Endothelial cell (in vitro differentiated cells): ENCODE measurements around the gene VWA5B1. TPM values are rescaled to one million over a fixed set of nuclear protein-coding genes. Genes with fewer than 3 reads are reported as not detected.

ENCODE experiments used
- DNase-seq: peaks from one replicate; pipeline ENCODE4 v3.0.0; 2021; ENCODE audit warnings: low spot score
- H3K27ac Mint-ChIP-seq: one replicate; pipeline ENCODE4 v1.8.0; 2021; ENCODE audit warnings: mixed read lengths, inconsistent platforms; ENCODE audit not compliant: unreplicated experiment
- H3K27me3 Mint-ChIP-seq: one replicate; pipeline ENCODE4 v1.8.0; 2021; ENCODE audit warnings: mild to moderate bottlenecking, moderate library complexity, mixed read lengths, inconsistent platforms; ENCODE audit not compliant: unreplicated experiment
- H3K36me3 Mint-ChIP-seq: one replicate; pipeline ENCODE4 v1.8.0; 2021; ENCODE audit warnings: mild to moderate bottlenecking, low read depth, mixed read lengths, inconsistent platforms; ENCODE audit not compliant: unreplicated experiment
- H3K4me1 Mint-ChIP-seq: one replicate; pipeline ENCODE4 v1.8.0; 2021; ENCODE audit warnings: mild to moderate bottlenecking, mixed read lengths, inconsistent platforms; ENCODE audit not compliant: unreplicated experiment
- H3K4me3 Mint-ChIP-seq: one replicate; pipeline ENCODE4 v1.8.0; 2021; ENCODE audit warnings: mild to moderate bottlenecking, mixed read lengths, inconsistent platforms; ENCODE audit not compliant: unreplicated experiment
- H3K9me3 Mint-ChIP-seq: one replicate; pipeline ENCODE4 v1.8.0; 2021; ENCODE audit warnings: mixed read lengths, inconsistent platforms; ENCODE audit not compliant: unreplicated experiment
- CTCF ChIP-seq: fragments of 200-600 bp; sonication (generic); IDR thresholded peaks from one replicate; pipeline ENCODE4 v1.5.0; 2021; ENCODE audit warnings: antibody characterized with exemption; ENCODE audit not compliant: unreplicated experiment
- total RNA-seq: library from RNA; stranded (reverse); fragmentation: NEBNext Ultra II Directional; extraction: Animal tissue kit (Norgen Biotek cat#: 25700); gene quantifications from one replicate; pipeline ENCODE4 v1.2.1, GENCODE V29; 2021; ENCODE audit not compliant: unreplicated experiment

The VWA5B1 gene
- total RNA-seq, 1 donor from 2014 or later: not detected

- H3K36me3 Mint-ChIP-seq: no peaks in the 10 kb centered on the region
- peak; percentile 86 for TF ChIP-seq CTCF
- DNase-seq: peak; percentile 89
- H3K4me1 Mint-ChIP-seq: no peaks in the 10 kb centered on the region
- H3K4me3 Mint-ChIP-seq: no peak overlapping the region
- peaks cover 14% of the 10 kb centered on the region for H3K27me3 Mint-ChIP-seq
- no peaks in the 10 kb centered on the region for H3K9me3 Mint-ChIP-seq
- H3K27ac Mint-ChIP-seq: no peak overlapping the region
These were observed 71.2 kb downstream of the VWA5B1 start for GRCh38 chr1:20361805-20362381.

- Mint-ChIP-seq H3K27ac (no peak overlapping the region), H3K4me1 (no peaks in the 10 kb centered on the region), H3K36me3 (no peaks in the 10 kb centered on the region), H3K4me3 (no peak overlapping the region), H3K27me3 (peaks cover 19% of the 10 kb centered on the region), H3K9me3 (no peaks in the 10 kb centered on the region)
- no peak for DNase-seq
- TF ChIP-seq CTCF: no peak
These were observed 72.2 kb downstream of the VWA5B1 start for GRCh38 chr1:20362856-20363255.

GRCh38 chr1:20365421-20366055 lies 74.9 kb downstream of the VWA5B1 start:
- no peak for DNase-seq
- no peak overlapping the region for H3K27ac Mint-ChIP-seq
- no peak overlapping the region for H3K4me3 Mint-ChIP-seq
- TF ChIP-seq CTCF: no peak
- H3K9me3 Mint-ChIP-seq: no peaks in the 10 kb centered on the region
- no peaks in the 10 kb centered on the region for H3K4me1 Mint-ChIP-seq
- no peaks in the 10 kb centered on the region for H3K36me3 Mint-ChIP-seq
- H3K27me3 Mint-ChIP-seq: peaks cover 19% of the 10 kb centered on the region

- no peak overlapping the region for H3K4me3 Mint-ChIP-seq
- TF ChIP-seq CTCF: no peak
- H3K27me3 Mint-ChIP-seq: peaks cover 19% of the 10 kb centered on the region
- H3K27ac Mint-ChIP-seq: no peak overlapping the region
- no peaks in the 10 kb centered on the region for H3K4me1 Mint-ChIP-seq
- no peaks in the 10 kb centered on the region for H3K9me3 Mint-ChIP-seq
- no peak for DNase-seq
- H3K36me3 Mint-ChIP-seq: no peaks in the 10 kb centered on the region
These were observed 75.4 kb downstream of the VWA5B1 start for GRCh38 chr1:20366056-20366462.

GRCh38 chr1:20366463-20367115 lies 75.9 kb downstream of the VWA5B1 start:
- Mint-ChIP-seq H3K4me1 (no peaks in the 10 kb centered on the region), H3K36me3 (no peaks in the 10 kb centered on the region), H3K4me3 (no peak overlapping the region), H3K27me3 (peaks cover 19% of the 10 kb centered on the region), H3K9me3 (no peaks in the 10 kb centered on the region), H3K27ac (no peak overlapping the region)
- no peak for DNase-seq
- peak; percentile 20 for TF ChIP-seq CTCF
